Endothelial cell (in vitro differentiated cells): ENCODE measurements around the gene ZBTB12. TPM values are rescaled to one million over a fixed set of nuclear protein-coding genes. Genes with fewer than 3 reads are reported as not detected.

Experiments
- DNase-seq: peaks from one replicate; pipeline ENCODE4 v3.0.0; 2021; ENCODE audit warnings: low spot score
- H3K27ac Mint-ChIP-seq: one replicate; pipeline ENCODE4 v1.8.0; 2021; ENCODE audit warnings: mixed read lengths, inconsistent platforms; ENCODE audit not compliant: unreplicated experiment
- H3K27me3 Mint-ChIP-seq: one replicate; pipeline ENCODE4 v1.8.0; 2021; ENCODE audit warnings: mild to moderate bottlenecking, moderate library complexity, mixed read lengths, inconsistent platforms; ENCODE audit not compliant: unreplicated experiment
- H3K36me3 Mint-ChIP-seq: one replicate; pipeline ENCODE4 v1.8.0; 2021; ENCODE audit warnings: mild to moderate bottlenecking, low read depth, mixed read lengths, inconsistent platforms; ENCODE audit not compliant: unreplicated experiment
- H3K4me1 Mint-ChIP-seq: one replicate; pipeline ENCODE4 v1.8.0; 2021; ENCODE audit warnings: mild to moderate bottlenecking, mixed read lengths, inconsistent platforms; ENCODE audit not compliant: unreplicated experiment
- H3K4me3 Mint-ChIP-seq: one replicate; pipeline ENCODE4 v1.8.0; 2021; ENCODE audit warnings: mild to moderate bottlenecking, mixed read lengths, inconsistent platforms; ENCODE audit not compliant: unreplicated experiment
- H3K9me3 Mint-ChIP-seq: one replicate; pipeline ENCODE4 v1.8.0; 2021; ENCODE audit warnings: mixed read lengths, inconsistent platforms; ENCODE audit not compliant: unreplicated experiment
- total RNA-seq: library from RNA; stranded (reverse); fragmentation: NEBNext Ultra II Directional; extraction: Animal tissue kit (Norgen Biotek cat#: 25700); gene quantifications from one replicate; pipeline ENCODE4 v1.2.1, GENCODE V29; 2021; ENCODE audit not compliant: unreplicated experiment
- TF ChIP-seq, protein P1 (sequence below): fragments of 200-600 bp; sonication (generic); IDR thresholded peaks from one replicate; pipeline ENCODE4 v1.5.0; 2021; ENCODE audit warnings: antibody characterized with exemption; ENCODE audit not compliant: unreplicated experiment

ZBTB12 gene
- total RNA-seq, 1 donor from 2014 or later: 9.0 TPM

DNA sequence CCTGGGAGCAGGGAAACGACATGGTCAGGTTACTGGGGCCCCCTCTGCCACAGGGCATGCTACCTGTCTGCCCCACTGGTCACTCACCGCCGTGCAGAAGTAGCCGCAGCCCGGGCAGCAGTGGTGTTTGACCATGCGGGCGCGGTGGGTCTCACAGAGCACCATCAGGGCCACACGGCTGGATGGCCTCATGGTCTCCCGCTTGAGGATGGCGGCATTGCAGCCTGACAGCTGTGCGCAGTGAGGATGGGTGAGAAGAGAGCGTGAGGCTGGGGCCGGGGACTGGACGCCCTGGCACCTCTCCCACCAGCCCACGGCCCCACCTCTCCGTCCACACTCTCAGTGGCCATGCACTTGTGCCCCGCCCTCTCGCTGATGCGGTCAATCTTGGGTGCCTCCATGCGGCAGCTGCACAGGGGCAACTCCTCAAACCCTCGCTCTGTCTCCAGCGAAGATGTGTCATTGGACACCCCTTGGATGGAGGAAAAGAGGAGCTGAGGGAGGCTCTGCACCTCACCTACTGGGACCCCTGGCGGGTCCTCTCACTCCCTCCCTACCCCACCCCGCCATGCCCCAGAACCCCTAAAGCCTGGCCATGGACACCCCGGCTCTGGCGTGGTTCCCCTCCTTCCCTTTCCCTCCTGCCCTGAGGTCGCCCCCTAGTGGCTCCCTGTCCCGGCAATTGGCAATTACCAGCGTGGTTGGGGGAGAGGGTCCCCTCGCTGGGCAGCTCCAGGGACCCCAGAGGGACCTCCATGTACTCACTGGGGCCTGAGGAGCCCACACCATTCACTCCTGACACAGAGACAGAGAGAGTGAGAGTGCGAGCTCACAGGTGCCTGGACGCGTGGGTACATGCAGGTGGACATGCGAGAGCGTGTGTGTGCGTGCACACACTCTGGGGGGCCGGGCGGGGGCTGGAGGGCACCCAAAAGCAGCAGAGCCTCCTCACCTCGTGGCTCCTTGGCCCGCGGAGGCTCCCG is 13.3 kb downstream of the ZBTB12 start:
- no peak overlapping the region for H3K4me3 Mint-ChIP-seq
- H3K4me1 Mint-ChIP-seq: peaks cover 3% of the 10 kb centered on the region
- TF ChIP-seq, protein P1, sequence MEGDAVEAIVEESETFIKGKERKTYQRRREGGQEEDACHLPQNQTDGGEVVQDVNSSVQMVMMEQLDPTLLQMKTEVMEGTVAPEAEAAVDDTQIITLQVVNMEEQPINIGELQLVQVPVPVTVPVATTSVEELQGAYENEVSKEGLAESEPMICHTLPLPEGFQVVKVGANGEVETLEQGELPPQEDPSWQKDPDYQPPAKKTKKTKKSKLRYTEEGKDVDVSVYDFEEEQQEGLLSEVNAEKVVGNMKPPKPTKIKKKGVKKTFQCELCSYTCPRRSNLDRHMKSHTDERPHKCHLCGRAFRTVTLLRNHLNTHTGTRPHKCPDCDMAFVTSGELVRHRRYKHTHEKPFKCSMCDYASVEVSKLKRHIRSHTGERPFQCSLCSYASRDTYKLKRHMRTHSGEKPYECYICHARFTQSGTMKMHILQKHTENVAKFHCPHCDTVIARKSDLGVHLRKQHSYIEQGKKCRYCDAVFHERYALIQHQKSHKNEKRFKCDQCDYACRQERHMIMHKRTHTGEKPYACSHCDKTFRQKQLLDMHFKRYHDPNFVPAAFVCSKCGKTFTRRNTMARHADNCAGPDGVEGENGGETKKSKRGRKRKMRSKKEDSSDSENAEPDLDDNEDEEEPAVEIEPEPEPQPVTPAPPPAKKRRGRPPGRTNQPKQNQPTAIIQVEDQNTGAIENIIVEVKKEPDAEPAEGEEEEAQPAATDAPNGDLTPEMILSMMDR: peak; percentile 51
- peaks cover 7% of the 10 kb centered on the region for H3K27me3 Mint-ChIP-seq
- H3K27ac Mint-ChIP-seq: no peak overlapping the region
- DNase-seq: peak; percentile 57
- H3K9me3 Mint-ChIP-seq: no peaks in the 10 kb centered on the region
- peaks cover 26% of the 10 kb centered on the region for H3K36me3 Mint-ChIP-seq

DNA sequence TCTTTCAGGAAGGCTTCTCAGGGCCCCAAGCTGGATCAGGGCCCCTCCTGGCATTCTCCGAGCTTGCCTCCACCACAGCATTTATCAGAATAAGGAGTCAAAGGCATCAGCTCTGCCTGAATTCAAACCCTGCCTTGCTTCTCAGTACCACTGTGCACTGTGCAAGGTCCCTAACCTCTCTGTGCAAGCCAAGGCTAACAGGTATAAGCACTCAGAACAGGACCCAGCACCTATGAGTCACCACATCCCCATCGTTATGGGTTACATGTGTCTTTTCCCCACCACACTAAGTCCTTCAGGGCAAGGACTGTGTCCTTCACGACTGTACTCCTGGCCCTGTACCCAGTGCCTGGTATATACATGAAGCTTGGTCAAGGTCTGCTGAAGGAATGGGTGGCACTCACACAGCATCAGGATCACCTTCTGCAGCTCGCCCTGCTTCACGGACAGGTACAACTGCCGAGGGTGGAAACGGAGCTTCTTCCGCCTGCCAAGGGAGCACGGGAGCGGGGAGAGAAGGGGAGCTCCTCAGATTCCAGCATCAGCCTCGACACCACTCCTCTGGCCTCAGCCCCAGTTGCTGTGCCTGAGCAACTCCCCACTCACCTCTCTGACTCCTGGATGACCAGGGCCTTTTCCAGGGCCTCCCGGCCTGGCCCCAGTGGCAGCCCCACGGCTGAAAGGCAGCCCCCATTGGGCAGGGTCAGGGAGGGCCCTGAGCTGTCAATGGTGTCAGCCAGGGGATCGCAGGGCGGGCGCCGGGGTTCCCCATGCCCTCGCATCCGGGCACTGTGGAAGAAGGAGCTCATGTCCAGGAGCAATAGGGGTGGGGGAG is 14.5 kb downstream of the ZBTB12 start:
- H3K27ac Mint-ChIP-seq: no peak overlapping the region
- no peak for DNase-seq
- H3K36me3 Mint-ChIP-seq: peaks cover 22% of the 10 kb centered on the region
- peaks cover 3% of the 10 kb centered on the region for H3K4me1 Mint-ChIP-seq
- peaks cover 7% of the 10 kb centered on the region for H3K27me3 Mint-ChIP-seq
- H3K4me3 Mint-ChIP-seq: no peak overlapping the region
- TF ChIP-seq, protein P1: no peak
- H3K9me3 Mint-ChIP-seq: no peaks in the 10 kb centered on the region

DNA sequence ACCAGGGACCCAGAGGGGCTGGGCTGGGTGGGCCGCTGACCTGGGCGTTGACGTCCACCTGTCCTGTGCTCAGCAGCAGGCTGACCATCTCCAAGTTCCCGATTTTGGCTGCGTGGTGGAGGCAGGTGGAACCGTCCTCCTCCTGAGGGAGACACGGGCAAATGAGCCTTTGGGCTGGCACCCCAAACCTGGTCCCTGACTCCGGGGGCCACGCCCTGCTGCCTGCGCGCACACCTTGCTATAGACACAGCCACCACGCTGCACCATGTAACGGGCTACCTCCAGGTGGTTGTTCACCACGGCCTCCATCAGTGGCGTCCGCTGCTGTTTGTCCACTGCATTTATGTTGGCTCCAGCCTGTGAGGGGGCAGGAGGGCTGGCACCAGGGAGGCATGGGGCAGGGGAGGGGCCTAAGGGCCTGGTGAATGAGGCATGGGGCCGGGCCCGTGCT is 15.3 kb downstream of the ZBTB12 start:
- Mint-ChIP-seq H3K4me1 (peaks cover 3% of the 10 kb centered on the region), H3K36me3 (peaks cover 19% of the 10 kb centered on the region), H3K27ac (no peak overlapping the region), H3K4me3 (no peak overlapping the region), H3K9me3 (no peaks in the 10 kb centered on the region), H3K27me3 (peaks cover 8% of the 10 kb centered on the region)
- DNase-seq: no peak
- TF ChIP-seq, protein P1: no peak

DNA sequence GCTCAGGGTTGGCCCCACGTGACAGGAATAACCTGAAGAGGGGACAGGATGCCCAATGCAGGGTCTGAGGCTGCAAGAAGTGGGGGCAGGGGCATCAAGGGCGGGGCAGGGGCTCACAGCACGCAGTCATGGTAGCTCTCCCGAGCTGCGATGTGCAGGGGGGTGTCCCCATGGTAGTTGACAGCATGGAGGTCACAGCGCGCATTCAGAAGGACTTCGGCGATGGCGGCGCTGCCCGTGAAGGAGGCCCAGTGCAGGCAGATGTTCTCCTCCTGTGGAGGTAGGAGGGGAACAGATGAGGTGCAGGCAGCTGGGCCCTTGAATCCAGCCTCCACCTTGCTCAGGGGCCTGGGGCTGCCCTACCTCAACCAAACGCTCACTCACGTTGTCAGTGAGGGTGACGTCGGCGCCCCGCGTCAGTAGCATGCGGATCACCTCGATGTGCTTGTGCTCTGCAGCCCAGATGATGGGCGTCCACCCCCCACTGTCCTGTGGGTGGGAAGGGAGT is 17.3 kb downstream of the ZBTB12 start:
- H3K4me1 Mint-ChIP-seq: peaks cover 3% of the 10 kb centered on the region
- H3K36me3 Mint-ChIP-seq: peaks cover 16% of the 10 kb centered on the region
- DNase-seq: no peak
- H3K9me3 Mint-ChIP-seq: no peaks in the 10 kb centered on the region
- peaks cover 10% of the 10 kb centered on the region for H3K27me3 Mint-ChIP-seq
- H3K27ac Mint-ChIP-seq: no peak overlapping the region
- no peak overlapping the region for H3K4me3 Mint-ChIP-seq
- TF ChIP-seq, protein P1: no peak
